WI38 (cell line): ENCODE results near the gene AKAP9.

Experiments used
- H3K4me3 ChIP-seq: 2 replicates; pipeline ENCODE4 v1.5.1; 2011; ENCODE audit warnings: low read depth, mild to moderate bottlenecking, control low read depth, low read length
- TF ChIP-seq, protein P1 (sequence below): IDR thresholded peaks from 2 replicates; pipeline ENCODE4 v1.5.1; 2012; ENCODE audit warnings: low read depth, mild to moderate bottlenecking, control low read depth, low read length

The AKAP9 gene

DNA sequence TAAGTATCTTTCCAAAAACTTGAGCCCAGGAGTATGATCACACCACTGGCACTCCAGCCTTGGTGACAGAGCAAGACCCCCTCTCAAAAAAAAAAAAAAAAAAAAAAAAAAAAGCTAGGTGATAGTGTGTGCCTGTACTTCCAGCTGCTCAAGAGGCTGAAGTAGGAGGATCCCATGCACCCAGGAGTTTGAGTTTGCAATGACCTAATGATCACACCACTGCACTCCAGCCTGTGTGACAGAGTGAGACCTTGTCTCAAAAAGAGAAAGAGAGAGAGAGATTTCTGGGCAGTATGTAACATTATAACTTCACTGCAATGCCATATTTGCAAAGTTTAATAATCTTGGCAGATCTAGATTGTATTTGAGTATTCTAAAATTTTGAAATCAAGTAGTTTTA, 47.6 kb downstream of the AKAP9 start:
- no peak overlapping the region for H3K4me3 ChIP-seq
- TF ChIP-seq, protein P1, sequence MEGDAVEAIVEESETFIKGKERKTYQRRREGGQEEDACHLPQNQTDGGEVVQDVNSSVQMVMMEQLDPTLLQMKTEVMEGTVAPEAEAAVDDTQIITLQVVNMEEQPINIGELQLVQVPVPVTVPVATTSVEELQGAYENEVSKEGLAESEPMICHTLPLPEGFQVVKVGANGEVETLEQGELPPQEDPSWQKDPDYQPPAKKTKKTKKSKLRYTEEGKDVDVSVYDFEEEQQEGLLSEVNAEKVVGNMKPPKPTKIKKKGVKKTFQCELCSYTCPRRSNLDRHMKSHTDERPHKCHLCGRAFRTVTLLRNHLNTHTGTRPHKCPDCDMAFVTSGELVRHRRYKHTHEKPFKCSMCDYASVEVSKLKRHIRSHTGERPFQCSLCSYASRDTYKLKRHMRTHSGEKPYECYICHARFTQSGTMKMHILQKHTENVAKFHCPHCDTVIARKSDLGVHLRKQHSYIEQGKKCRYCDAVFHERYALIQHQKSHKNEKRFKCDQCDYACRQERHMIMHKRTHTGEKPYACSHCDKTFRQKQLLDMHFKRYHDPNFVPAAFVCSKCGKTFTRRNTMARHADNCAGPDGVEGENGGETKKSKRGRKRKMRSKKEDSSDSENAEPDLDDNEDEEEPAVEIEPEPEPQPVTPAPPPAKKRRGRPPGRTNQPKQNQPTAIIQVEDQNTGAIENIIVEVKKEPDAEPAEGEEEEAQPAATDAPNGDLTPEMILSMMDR = no peak

DNA sequence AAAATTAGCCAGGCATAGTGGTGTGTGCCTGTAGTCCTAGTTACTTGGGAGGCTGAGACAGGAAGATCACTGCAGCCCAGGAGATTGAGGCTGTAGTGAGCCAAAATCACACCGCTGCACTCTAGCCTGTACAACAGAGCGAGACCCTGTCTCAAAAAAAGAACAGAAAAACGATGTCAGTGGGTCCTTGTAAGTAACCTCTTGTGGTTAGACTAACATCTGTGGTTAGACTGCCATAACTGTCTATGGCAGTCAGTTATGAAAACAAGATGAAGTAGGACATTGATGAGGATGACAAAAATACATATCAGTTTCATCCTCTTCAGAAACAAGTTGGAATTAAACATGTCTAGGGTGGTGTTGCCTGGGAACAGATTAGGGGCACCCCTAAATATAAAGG, 53.3 kb downstream of the AKAP9 start:
- no peak overlapping the region for H3K4me3 ChIP-seq

DNA sequence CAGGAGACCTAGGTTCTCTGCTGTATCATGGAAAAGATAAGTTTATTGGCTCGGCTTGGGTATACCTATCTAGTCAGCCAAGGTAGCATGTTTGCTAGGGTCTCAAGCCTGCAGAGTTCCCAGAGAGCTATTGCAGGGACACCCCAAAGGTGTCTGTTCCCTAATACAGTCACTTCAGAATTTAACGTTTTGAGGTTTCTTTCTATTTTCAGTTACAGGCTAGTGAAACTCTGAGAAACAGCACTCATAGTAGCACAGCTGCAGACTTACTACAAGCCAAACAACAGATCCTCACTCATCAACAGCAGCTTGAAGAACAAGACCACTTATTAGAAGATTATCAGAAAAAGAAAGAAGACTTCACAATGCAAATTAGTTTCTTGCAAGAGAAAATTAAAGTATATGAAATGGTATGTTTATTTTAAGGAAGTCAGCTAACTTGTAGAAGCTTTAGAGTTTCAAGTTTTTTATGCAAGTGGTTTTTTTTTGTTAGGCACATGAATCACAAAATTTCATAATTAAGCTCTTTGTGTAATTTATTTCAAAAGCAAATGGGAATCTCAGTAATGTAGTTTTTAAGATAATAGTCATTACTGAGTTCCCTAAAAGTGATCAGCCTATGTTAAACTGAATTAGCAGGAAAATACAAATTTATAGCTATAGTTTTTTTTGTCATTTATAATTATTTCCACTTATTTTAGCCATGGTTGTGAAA, 54.9 kb downstream of the AKAP9 start:
- H3K4me3 ChIP-seq = no peak overlapping the region
- TF ChIP-seq, protein P1 = no peak

More for the DNA sequence above, 53.3 kb downstream of the AKAP9 start:
- TF ChIP-seq, protein P1 = no peak

DNA sequence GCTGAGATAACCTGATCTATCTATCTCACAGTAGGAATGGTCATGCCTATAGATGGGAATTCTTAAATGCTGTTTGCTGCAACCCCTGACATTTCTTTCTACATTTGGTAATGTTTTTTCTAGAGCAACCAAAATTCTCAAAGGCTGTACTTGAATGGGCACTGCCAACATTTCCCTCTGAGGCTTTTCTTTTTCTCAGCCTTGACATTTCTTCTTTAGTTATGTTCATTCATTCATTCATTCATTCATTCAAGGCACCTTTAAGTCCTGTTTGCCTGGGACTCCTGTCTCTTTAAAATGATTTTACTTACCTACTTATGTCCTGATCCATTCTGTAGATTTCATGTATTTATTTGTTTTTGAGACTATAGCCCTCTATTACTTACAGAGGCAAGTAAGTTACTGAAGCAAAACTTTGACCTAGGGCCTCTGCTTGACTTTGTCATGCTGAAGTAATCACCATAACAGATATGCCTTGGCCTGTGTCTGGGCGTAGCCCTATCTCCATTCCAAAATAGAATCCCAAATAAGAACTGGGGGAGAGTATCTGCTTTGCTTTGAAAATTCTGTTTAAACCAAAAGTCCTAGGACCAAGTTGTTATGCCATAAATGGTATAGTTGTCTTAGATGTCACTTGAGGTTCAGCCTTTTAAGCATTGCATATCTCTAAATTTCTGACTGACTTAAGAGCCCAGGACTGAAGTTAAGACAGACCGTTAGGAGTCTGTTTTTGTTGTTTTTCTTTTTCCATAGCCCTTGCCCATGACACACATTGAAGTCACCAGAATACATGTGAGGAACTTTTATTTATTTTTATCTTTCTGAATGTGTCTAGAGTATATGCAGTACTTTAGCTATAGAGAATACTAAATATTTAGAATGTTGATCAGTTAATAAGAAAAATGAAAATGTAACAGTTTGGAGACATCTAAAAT, 59.2 kb downstream of the AKAP9 start:
- no peak overlapping the region for H3K4me3 ChIP-seq
- TF ChIP-seq, protein P1 = no peak

DNA sequence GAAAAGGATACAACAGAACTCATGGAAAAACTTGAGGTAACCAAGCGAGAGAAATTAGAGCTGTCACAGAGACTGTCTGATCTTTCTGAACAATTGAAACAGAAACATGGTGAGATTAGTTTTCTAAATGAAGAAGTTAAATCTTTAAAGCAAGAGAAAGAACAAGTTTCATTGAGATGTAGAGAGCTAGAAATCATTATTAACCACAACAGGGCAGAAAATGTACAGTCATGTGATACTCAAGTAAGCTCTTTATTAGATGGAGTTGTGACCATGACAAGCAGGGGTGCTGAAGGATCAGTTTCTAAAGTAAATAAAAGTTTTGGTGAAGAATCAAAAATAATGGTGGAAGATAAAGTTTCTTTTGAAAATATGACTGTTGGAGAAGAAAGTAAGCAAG, 62.1 kb downstream of the AKAP9 start:
- no peak overlapping the region for H3K4me3 ChIP-seq
- TF ChIP-seq, protein P1 = no peak

DNA sequence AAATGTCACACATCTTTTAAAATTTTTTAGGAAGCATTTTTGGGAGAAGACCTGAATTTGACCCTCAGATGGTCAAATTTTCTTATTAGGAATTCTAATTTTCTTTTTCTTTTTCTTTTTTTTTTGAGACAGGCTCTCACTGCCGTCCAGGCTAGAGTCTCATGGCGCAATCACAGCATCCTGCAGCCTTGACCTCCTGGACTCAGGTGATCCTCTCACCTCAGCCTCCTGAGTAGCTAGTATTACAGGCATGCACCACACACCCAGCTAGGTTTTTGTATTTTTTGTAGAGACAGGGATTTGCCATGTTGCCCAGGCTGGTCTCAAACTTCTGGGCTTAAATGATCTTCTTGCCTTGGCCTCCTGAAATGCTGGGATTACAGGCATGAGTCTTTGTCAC, 65.4 kb downstream of the AKAP9 start:
- TF ChIP-seq, protein P1 = no peak
- H3K4me3 ChIP-seq = no peak overlapping the region

DNA sequence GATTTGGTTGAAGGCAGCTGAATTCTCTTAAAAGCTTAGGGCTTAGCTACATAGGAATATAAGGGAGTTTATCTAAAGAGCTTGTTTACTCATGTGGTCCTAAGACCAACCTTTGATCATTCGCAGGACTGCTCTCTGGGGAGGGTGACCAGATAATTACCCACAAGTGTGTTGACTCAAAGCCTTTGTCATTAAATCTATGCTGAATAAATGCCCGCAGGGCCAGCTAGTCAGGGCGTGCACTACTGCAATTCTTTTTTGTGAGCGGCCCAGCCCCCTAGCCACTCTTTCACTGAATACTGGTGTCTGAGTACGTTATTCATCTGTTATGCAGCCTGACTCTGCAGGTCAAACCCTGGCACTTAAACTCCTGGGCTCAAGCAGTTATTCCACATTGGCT, 69.6 kb downstream of the AKAP9 start:
- TF ChIP-seq, protein P1 = no peak
- H3K4me3 ChIP-seq = no peak overlapping the region
